ENCODE data around the gene PLA2G12B. TPM values are rescaled to one million over a fixed set of nuclear protein-coding genes. Genes with fewer than 3 reads are reported as not detected.

Gene PLA2G12B
- total RNA-seq, 1 donor from 2014 or later = 0.05 TPM

DNA sequence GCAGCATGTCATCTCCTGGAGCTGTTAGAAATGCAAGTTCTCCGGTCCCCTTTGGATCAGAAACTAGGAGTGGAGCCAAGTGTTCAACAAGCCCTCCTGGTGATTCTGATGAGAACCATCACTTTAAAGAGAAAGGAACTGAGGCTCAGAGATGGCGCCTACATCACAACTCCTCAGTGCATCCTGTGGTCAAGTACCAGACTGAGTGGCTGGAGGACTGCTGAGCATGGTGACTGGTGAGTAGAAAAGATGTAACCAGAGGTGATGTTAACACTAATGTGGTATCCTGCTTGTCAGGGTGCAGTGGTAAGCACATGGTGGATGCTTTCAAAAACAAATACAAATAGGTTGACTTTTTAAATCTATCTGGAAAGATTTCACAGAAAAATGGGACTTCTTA, 64.5 kb downstream of the PLA2G12B start:
- no peak for DNase-seq (ENCODE audit: low read depth)

DNA sequence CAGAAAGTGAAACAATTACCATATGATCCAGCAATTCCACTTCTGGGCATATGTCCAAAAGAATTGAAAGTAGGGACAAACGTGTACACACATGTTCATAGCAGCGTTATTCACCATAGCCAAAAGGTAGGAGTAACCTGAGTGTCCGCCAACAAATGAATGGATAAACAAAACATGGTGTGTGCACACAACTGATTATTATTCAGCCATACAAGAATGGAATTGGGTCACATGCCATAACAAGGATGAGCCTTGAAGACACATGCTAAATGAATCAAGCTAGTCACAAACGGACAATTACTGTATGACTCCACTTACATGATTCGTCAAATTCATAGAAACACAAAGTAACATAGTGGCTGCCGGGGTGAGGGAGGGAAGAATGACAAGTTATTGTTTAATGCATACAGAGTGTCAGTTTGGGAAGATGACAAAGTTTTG, 65.2 kb downstream of the PLA2G12B start:
- peak; percentile 16 for DNase-seq (ENCODE audit: low read depth)

DNA sequence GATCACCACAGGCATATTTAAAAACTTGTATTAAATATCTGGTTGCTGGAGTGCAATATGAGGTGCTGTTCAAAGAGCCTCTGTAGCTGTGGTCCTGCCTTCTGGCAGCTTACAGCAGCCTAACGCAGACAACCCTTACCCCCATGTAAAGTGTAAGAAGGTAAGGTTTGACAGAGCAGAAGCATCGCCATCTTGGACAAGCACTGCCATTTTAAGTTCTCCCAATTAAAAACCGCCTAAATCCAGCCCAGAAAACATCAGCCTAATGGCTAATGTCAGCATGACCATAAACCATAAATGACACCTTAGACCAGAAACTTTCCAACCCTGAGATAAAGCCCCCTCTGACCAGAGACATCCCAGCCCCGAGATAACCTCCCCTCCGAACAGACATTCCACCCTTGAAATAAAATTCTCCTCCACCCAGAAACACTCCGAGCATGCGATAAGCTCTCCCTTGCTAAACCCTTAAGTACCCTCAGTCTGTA, 66.4 kb downstream of the PLA2G12B start:
- no peak for DNase-seq (ENCODE audit: low read depth)

DNA sequence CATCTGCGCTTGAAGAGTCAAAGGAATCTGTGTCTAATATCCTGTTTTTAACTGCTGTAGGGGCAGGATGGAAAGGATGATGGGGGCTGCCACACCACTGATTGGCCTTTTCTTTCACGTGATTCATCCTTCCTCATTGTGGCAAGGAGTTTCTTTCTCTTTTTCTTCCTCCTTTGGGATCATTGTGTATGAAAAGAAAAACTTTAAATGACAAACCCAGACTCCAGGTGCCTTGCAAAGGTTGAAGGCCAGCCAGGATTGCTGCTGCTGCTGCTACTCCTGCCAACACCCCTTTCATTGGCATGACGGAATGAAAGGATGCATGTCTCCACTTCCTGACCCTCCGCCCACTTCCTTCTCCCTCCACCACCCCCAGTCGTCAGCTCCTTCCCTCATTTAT, 67.6 kb downstream of the PLA2G12B start:
- DNase-seq (ENCODE audit: low read depth) = no peak

DNA sequence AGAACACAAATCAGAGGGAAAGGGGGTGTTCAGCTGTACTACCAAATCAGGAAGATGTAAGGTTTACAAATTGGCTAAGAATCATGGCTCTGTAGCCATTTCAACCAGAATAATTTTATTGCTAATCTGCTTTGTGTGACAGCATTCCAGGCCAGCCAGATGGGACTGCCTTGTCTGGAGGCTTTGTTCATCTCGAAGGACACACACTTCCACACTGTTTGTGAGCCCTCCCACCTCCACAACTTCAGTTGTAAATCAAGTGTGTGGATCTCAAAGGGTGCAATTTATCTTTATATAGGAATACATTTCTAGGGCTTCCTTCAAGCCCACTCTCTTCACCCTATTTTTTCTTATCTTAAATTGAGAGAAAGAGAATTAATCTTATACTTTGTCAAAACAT, 68.0 kb downstream of the PLA2G12B start:
- no peak for DNase-seq (ENCODE audit: low read depth)

DNA sequence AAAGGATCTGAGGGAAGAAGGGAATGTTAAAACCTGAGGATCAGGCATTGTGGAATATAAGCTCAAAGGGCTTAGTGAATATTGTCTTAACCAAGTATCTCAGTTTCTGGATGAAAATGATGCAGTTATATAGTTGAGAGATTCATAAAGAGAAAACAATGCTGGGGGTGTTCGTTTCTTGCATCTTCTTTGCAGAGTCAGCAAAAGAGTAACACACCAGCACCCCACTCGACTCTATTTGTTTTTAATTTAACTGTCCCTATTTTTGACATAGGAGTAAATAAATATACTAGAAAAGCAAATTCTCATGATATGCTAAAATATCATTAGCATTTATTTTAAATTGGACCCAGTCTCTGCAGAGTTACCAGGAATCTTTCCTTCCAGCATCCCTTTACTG, 68.7 kb downstream of the PLA2G12B start:
- no peak for DNase-seq (ENCODE audit: low read depth)

Other genes starting within 250 kb of the PLA2G12B start
- 0.25 TPM in 1 of 2 replicates, not detected in the other for gene OIT3, start 61.1 kb downstream of the PLA2G12B start, total RNA-seq
- 184 and 302 TPM in 2 replicates for gene P4HA1, start 142.1 kb upstream of the PLA2G12B start, total RNA-seq
- 1.2 and 1.7 TPM in 2 replicates for gene NUDT13, start 155.6 kb upstream of the PLA2G12B start, total RNA-seq
- 32.1 and 33.7 TPM in 2 replicates for gene ECD, start 213.2 kb upstream of the PLA2G12B start, total RNA-seq
- gene FAM149B1, start 213.3 kb upstream of the PLA2G12B start, total RNA-seq = 18.9 and 31.2 TPM in 2 replicates

Measured in renal cortical epithelial cell (primary cell).